NCI-H69 (cell line): Measurements from ENCODE around the gene JADE2.
"Not testable (repeated sequence)": the region's sequence is repeated elsewhere in the genome, so short reads cannot be mapped to it uniquely, and the experiment has no call there.

Experiments
- DNase-seq: peaks from one replicate; lab custom pipeline; 2025; lab: John Stamatoyannopoulos, UW

JADE2 gene

DNA sequence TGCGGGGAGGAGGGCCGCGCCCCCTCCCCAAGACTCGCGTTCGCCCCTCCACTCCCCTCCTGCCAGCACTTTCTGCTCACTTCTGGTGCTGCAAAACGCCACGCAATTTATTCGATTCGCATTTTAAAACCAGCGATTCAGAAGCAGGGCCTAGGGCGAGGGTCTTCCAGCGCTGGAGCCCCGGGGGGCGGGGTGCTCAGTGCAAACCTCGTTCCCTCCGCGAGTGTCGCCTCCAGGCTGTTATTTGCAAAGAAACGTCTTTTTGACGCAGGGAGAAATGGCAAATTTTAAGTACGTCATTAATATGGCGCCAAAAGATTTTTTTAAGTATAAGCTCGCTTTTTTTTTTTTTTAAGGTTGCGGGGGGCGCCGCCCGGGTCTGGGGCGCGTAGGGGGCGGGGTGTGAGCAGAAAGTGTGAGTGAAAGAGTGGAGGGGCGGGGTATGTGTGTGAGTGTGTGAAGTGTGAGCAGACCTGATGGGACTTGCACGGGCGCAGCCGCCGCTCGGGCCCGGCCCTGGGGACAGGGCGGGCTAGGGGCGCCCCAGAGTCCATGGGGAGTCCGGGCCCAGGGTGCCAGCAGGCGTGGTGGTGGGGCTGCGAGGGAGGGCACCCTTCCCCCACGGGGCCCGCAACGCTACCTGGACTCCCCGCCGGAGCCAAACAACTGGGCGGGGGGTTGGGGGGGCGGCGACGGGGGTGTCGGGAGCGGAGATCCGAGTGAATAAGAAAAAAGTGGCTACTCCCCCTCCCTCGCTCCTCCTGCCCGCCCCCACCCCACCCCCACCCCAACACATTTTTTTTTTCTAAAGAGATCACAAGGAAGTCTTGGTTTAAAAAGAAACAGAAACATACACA, at the start of gene JADE2:
TSS of gene JADE2 (plus strand) at position 845 of the 857 bp plus-strand sequence. CDS start 10,188 bp downstream, outside the sequence.
- DNase-seq, result peak; percentile 77

DNA sequence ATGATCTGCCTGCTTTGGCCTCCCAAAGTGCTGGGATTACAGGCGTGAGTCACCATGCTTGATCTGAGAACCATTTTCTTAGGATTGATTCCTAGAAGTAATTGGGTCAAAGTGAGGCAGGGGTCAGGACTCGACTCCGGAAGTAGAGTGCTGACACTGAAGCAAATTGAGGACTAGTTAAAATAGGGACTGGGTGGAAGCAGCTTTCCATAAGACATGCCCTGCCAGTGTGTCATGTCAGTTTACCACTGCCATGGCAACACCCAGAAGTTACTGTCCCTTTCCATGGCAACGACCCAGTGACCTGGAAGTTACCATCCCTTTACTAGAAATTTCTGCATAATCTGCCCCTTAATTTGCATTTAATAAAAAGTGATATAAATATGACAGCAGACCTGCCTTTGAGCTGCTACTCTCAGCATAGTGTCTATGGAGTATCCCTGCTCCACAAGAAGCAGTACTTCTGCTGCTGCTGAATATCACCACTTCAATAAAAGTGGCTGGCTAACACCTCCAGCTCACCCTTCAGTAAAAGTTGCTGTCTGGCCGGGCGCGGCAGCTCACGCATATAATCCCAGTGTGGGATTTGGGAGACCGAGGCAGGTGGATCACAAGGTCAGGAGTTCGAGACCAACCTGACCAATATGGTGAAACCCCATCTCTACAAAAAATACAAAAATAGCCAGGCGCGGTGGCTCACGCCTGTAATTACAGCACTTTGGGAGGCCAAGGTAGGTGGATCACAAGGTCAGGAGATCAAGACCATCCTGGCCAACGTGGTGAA, 47.8 kb upstream of the JADE2 start:
- DNase-seq, result no peak

DNA sequence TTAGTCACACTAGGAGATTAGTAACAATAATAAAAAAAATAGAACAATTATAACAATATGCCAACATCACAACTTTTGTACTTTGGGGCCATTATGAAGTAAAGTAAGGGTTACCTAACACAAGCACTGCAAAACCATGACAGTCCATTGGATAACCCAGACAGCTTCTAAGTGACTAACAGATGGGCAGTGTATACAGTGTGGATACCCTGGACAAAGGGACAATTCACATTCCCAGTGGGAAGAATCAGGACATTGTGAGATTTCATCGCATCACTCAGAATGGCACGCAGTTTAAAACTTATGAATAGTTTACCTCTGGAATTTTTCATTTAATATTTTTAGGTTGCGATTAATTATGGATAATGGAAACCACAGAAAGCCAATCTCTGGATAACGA, 45.6 kb upstream of the JADE2 start:
- DNase-seq, result no peak

DNA sequence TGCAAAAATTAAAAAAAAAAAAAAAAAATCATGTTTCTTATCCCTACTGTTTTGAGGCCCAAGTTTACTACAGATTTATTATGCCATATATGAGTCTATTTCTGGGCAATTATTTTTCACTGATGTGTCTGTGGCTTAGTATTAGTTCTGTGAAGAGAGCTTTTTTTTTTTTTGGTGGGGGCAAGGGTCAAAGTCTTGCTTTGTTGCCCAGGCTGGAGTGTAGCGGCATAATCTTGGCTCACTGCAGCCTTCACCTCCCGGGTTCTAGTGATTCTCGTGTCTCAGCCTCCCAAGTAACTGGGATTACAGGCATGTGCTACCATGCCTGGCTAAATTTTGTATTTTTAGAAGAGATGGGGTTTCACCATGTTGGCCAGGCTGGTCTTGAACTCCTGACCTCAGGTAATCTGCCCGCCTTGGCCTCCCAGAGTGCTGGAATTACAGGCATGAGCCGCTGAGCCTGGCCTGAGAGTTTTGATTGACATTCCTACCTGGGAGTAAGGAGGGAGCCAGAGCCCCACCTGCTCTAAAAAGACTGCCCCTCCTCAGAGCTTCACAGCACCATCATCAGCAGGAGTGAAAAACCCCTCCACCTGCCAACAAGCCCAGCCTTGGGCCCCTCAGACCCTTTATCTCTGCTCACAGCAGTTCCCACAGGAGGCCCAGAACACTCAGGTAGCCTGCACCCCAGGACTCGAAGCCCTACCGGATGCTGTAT, 36.1 kb upstream of the JADE2 start:
- no peak for DNase-seq

DNA sequence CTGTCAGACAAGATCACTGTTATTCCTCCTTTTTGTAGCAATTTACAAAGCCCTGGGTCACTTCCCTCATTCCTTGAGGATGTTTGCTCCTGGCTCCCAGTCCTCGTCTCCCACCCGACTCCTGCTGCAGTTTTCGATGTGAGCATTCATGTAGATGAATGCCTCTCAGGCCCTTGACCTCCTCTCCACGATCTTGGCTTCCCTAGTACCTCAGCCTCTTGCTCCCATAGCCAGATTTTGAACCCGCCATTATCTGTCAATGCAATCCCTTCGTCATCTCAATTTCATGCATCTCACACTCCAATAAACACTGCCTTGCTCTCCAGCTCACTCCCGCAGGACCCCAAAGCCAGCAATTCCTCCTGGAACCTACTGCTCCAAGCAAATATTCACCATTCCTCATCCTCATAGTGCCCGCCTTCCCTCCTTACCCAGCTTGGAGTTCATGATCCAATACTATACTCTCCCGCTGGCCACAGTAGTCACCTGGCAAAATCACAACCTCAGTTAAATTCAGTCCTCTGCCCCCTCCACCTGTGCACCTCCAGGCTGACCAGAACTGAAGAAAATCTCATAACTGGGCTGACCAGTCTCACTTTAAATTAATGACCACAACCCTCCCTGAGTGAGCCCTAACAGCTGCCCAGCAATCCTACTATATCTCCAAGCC, 35.1 kb upstream of the JADE2 start:
- DNase-seq, result no peak

DNA sequence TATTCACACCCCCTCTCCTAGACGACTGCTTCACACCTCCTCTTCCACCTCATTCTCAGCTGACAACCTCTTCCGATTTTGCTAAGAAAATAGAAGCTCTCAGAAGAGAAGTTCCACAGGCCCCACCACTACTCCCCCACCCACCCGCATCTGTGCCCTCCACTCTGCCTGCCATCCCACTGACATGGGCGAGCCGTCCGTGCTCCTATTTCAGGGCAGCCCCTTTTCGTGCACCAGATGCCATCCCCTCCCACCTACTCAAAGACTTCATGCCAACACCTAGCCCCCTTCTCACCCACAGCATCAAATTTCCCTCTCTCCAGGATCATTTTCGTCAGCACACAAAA, 34.6 kb upstream of the JADE2 start:
- no peak for DNase-seq

DNA sequence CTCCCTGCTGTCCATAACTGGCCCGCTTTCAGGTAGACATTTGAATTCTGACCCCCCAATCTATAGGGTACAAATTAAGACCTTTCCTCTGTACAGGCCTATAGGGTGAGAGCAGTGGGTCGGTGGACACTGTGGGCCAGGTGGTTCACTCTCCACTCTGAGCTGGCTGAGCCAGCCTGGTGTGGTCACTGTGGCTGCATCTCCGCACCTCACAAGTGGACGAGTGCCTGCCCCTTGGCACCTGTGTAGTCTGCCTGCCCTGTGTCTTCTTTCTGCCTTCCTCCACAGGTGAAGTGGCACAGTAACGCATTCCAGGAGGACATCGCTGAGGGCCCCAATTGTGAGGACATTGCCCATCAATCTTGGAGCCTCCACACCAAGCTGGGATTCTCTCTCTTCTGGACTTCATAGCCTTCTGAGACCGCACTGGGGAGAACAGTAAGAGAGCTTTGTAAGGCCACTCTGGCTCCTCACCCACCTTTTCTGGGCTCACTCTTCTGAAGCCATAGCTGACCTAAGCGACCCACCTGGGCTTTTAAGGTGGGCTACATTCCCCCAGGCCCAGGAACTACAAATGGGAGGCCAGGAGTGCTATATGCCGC, 33.5 kb upstream of the JADE2 start:
- no peak for DNase-seq

DNA sequence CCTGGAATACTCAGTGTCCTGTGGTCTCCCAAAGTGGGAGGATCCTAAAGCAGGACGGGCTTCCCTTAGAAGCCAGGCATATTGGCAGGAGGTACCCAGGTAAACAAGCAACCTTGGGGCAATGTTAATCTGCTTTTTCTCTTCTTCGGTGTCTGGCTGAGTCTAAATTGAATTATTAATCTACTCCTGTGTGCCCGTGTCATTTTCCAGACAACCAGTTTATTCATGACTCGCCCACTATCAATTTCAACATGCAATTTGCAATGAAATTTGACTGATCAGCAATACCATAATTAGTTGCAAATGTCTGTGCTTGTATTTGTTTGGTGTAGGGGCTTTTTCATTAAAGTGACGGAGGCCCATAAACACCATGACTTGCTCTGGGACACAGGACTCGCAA, 32.9 kb upstream of the JADE2 start:
- no peak for DNase-seq

DNA sequence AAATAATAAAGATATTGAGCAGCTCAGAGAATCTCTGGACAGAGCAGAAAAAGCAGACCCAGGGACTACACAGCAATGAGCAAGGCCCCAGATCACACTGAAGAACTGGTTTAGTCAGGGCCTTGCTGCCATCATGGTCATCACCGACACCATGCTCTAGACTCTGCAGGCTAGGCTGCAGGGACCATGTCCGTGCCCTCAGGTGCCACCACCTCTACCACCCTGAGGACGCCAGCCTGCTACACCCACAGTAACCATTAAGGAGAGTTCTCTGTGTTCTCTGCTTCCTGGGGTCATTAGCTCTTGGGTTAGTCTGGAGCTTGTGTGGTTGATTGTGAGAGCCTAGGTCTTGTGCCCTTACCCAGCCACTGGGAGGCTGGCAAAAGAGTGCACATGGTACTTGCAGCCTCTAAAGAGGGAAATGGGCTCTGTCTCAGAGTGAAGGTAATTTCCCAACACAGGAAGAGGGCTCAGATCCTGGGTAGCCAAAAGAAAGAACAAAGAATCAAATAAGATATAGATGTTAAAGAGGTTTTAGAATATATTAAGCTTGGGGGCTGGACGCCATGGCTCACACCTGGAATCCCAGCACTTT, 31.9 kb upstream of the JADE2 start:
- no peak for DNase-seq

DNA sequence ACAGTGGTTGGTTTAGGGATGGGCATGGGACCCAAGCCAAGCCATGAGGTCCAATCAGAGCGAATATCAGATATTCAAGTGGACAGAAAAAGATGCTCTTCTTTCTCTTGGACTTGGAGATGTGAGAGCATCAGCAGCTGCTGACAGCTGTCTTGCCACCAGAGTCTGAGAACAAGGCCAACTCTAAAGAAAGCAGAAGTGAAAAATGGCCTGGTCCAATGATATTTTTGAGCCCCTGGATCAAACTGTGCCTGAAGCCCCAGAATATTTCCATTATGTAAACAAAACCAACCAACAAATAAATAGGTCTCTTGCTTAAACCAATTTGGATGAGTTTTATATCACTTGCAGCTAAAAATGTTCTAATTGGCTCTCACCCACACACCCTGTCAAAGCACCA, 30.7 kb upstream of the JADE2 start:
- no peak for DNase-seq

DNA sequence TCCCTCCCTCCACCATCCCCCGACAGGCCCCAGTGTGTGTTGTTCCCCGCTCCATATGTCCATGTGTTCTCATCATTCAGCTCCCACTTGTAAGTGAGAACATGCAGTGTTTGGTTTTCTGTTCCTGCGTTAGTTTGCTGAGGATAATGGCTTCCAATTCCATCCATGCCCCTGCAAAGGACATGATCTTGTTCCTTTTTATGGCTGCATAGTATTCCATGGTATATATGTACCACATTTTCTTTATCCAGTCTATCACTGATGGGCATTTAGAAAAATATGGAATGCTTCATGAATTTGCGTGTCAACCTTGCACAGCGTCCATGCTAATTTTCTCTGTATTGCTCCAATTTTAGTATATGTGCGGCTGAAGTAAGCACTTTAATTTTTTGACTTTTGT, 25.6 kb upstream of the JADE2 start:
- not testable (repeated sequence) for DNase-seq

DNA sequence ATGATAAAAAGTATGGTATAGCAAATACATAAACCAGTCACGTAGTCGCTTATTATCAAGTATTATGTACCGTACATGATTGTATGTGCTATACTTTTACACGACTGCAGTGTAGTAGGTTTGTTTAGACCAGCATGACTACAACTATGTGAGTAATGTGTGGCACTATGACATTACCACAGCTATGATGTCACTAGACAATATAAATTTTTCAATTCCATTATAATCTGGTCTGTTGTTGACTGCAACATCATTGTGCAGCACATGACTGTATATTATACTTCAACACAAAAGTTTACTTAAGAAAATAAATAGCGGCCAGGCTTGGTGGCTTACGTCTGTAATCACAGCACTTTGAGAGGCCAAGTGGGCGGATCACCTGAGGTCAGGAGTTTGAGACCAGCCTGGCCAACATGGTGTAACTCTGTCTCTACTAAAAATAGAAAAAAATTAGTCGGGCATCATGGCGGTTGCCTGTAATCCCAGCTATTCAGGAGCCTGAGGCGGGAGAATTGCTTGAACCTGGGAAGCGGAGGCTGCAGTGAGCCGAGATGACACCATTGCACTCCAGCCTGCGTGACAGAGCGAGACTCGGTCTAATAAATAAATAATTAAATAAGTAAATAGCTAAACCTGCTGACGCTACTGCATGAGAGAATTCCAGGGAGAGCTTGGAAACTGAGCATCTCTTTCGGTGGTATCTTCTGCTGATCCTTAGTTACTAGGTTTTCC, 24.6 kb upstream of the JADE2 start:
- DNase-seq, result no peak

DNA sequence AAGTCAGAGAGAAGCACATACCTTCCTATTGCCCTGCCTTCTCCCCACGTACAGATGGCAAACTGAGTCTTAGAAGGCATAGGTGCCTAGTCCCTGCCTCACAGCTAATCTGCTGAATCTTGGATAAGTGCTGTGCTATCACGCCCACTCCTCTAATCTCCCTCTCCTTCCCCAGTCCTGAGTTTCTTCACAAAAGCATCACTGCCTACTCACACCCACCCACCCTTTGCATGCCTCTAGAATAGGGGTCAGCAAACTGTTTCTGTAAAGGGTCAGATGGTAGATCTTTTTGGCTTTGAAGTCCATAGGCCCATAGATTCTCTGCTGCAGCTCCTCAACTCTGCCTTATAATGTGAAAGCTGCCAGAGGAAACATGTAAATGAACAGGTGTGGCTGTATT, 23.2 kb upstream of the JADE2 start:
- no peak for DNase-seq

DNA sequence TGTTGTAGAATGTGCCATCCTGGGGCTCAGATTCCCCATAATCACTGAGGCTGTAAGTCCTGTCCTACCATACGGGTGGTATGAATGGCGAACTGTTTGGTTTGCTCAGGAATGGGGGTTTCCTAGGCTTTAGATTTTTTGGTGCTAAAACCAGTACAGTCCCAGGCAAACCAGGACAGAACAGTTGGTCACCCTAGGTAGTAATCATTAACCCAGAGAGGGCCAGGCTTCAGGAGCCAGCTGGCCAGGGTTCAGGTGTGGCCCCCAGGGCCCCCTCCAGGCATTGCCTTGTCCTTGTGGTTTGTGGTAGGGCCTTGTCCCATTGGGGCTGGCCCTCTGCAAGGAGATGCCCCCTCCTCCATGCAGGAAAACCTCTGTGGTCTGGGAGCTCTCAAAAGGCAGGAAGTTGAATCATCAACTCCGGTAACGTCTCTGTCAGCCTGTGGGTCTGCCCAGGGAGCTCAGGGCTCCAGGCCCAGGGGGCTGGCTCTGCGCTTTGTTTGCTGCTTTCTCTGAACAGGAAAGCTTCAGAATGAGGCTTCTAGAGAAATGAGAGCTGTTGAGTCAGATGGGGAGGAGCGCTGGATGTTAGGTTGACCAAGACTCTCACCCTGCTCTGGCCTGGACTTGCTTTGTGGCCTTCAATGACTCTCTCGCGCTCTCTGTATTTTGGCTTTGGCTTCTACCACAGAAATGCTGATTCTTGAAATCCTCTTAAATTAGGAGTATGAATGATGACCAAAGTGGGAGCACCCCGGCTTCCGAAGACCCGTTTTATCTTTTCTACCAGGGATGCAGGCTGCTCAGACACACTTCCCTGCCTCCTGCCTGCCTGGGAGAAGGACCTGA, 22.2 kb upstream of the JADE2 start:
- DNase-seq, result peak; percentile 48

DNA sequence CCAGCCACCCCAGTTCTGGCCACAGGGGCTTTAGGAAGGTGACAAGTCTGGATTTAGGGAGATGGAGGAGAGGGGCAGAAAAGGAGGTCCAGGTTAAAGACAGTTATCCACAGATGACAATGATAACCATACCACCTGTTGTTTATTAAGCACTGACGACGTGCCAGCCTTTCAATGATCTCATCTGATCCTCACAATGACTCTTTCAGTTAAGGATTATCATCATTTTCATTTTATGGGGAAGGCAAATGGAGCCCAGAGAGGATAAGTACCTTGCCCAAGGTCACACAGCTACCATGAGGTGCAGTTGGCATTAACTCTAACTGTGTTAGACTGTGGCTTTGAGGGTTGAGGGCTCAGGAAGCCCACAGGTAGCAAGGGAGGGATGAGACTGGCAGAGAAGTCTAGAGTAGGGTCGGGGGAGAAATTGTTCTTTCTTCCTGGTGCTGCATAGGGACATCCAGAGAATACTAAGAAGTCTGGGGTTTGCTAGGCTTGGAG, 21.5 kb upstream of the JADE2 start:
- DNase-seq, result no peak

DNA sequence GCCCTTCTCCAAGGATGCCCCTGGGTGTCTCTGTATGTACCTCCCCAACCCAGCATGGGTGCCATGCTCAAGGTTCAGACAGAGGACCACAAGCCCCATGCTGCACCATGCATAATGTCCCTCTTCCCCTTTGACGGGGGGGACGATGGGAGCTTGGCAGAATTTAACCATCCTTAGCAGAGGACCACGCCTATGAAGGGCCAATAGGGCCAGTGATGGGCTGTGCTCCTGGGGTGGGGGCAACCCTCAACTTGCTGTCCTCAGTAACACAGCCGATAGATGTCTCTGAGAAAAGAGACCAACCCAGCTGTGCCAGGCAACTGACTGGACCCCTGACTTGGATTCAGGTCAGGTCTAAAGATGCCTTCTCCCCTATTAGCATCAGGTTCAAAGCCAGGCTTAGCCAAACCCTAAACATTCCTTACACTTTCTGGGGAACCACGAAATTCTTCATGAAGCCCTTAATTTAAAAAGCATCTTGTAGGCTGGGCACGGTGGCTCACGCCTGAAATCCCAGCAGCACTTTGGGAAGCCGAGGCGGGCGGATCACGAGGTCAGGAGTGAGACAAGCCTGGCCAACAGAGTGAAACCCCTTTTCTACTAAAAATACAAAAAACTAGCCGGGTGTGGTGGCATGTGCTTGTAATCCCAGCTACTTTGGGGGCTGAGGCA, 20.7 kb upstream of the JADE2 start:
- DNase-seq, result no peak

DNA sequence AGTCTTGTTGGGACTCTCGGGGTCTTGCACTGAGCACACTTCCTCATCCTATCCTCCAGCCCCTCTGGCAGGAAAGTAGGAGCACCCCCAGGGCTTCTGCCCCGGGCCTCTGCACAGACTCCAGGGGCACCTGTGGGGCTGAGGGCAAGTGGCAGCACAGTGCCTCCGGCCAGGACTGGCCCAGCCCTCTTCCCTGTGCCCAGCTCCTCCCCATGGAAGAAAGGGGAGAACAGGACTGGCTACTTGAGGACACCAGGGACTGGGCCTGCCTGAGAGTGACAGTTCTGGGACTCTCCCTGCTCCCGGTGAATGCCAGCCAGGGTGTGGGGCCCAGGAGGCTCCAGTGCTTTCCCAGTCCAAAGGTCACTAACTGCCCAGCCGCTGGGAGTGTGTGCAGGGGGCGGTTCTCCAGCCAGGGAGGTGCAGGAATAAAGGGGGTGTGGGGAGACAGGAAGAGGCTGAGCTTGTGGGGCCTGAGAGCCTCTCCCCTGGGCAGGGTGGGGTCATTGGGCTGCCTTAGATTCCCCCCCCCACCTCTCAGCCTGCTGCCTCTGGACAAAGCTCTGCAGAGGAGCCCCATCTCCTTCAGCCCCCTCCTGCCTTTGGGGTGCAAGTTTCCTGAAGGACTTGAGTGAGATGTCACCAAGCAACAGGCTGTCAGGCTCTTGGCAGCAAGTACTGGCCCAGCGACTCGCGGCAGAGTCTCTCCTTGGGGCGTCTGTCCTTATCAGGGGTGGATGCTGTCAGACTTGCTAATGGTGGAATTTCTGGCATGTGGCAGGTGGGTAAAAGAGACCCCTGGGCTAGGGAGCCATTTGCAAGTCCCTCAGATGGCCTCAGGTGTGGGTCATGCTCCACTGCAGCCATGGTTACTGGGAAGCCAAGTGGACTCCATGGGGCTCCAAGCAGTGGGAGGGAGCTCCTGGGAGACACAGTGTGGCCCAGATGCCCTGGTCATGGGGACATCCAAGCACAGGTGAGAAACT, 19.1 kb upstream of the JADE2 start:
- peak; percentile 66 for DNase-seq

DNA sequence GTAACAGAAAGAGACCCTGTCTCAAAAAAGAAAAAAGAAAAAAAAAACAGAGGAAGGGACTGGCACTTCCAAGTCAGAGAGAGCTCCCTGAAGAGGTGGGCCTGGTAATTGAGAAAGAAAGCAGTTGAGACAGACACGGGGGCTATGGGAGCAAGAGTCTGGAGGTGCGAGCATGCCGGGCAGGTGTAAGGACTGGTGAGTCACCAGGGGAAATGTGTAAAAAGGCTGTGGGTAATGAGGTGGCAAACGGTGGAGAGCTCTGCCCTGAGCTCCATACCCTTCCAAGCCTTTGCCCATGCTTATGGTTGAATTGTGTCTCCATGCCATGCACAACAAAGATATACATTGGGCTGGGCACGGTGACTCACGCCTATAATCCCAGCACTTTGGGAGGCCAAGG, 18.0 kb upstream of the JADE2 start:
- no peak for DNase-seq
